Measurements from ENCODE around the gene TEDC1.
A peak's percentile ranks its signal among the peaks of the same experiment; 100 is the strongest.

TEDC1 gene

DNA sequence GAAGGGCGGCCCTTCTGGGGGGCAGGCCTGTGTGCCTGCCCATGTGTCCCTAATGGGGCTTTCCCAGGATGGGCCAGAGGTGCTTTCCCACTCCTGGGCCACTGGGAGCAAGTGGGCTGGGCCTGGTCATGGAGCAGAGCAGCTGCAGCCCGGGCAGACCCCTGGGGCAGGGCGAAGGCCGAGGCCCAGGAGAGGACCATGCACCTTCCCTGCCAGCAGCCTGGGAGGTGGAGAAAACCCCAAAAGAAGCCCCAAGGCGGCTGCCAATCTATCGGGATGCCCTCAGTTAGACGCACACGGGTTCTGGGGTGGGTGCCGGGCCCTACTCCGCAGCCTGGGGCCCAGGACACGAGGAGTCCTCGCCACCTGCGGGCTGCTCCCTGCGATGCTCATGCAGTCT is 32.5 kb upstream of the TEDC1 start:
- no peak for DNase-seq

DNA sequence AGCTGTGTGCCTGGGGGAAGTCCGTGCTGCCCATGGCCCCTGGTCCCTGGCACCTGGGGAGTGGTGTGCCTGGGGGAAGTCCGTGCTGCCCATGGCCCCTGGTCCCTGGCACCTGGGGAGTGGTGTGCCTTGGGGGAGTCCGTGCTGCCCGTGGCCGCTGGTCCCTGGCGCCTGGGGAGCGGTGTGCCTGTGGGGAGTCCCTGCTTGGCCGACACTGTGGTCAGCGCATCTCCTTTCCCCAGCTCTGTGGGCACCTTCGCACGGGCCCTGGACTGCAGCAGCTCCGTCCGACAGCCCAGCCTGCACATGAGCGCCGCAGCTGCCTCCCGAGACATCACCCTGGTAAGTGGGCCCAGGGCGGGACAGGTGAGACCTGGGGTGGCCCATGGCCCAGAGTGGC is 30.9 kb upstream of the TEDC1 start:
- no peak for DNase-seq

DNA sequence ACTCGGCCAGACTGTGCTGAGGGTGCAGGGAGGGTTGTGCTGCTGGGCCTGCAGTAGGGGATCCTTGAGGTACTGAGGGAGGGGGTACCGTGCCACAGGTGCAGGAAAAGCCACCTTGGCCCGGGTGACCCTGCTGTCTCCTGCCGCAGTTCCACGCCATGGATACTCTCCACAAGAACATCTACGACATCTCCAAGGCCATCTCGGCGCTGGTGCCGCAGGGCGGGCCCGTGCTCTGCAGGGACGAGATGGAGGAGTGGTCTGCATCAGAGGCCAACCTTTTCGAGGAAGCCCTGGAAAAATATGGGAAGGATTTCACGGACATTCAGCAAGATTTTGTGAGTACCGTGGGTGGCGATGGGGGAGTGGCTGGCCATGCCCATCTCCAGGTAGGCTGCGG is 30.4 kb upstream of the TEDC1 start:
- no peak for DNase-seq

DNA sequence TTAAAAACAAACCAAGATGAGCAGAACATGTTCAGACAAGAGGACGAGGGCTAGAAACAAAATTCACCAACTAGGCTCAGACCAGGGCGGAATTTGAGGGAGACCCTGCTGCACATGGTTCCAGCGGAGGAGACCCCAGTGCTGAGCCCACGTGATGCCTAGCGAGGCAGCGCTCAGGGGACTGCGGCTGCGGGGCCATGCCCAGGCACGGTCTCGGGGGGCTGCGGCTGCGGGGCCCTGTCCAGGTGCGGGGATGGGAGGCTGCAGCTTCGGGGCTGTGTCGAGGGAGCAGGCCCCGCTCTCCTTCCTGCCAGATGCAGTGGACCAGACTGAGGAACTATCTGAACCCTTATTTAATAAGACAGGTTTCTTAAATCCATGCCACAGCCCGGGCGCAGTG is 29.1 kb upstream of the TEDC1 start:
- DNase-seq = no peak

DNA sequence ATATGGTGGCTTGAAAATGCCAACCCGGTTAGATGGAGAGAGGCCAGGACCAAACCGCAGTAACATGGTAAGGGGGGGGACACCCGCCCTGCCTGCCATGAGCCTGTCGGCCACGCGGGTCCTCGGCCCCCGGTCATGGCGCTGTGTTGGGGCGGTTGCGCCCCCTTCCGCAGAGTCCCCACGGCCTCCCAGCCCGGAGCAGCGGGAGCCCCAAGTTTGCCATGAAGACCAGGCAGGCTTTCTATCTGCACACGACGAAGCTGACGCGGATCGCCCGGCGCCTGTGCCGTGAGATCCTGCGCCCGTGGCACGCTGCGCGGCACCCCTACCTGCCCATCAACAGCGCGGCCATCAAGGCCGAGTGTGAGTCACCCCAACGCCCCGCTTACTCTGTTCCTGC is 26.5 kb upstream of the TEDC1 start:
- DNase-seq = no peak

DNA sequence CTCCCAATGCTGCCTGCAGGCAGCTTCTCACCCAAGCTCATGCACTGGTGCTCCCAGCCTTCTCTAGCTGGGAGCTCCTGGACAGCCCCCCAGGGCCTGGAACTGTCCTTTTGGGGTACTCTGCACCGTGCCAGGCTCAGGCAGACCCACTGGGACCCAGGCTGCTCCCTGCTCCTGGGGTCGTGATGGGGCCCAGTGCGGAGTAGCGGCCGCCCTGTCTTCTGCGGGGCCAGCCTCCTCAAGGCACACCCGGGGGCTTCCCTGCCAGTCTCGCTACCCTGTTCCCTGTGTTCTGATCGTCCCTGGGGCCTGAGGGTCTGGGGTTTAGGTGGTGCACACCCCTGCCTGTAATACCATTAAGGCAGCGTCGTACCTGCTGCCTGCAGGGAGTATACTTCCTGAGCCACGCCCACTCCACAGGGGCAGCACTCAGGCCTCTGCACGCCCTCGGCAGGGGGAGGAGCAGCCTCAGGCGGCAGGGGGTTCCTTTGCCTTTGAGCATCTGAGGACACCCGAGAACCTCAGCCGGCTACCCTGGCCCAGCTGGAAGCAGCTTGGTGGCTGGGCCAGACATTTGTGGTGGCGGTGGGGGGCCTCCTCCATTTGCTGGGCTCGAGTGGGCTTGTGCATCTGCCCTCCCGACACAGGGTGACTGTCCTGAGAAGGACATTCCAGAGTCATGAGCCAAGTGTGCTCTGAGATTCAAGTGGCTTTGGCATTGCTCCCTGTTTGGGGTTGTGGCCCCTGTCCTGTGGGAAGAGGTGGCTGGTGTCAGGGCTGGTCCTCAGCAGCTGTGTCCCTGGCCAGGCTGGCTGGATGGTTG is 25.6 kb upstream of the TEDC1 start:
- DNase-seq = no peak

DNA sequence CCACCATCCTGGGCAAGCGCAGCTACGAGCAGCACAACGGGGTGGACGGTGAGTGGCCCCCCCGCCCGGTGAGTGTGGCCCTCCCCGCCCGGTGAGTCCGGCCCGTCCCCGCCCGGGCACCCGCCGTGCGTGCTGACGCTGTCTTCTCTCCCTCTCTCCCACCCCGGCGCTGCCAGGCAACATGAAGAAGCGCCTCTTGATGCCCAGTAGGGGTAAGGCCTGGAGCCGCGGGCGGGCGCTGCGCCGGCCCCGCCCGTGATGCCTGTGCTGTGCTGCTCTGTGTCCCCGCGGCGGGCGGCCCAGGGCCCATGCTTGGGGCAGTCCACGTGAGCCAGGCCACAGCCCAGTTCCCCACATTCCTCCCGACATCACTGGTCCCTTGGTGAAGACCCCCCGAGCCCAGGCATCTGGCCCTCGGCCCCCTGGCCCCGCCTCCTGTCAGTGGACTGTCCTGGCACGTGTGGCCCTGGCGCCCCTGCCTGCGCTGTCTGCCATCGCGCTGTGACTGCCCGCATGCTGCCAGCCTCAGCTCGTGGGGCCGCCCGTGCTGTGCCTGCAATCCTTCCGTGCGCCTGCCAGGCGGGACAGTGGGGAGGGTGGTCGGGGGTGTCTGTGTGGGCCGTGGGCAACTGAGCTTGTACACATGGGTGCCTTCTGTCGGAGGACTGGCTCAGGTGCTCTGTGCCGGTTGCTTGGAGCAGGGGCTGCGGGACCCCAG is 24.4 kb upstream of the TEDC1 start:
- no peak for DNase-seq

DNA sequence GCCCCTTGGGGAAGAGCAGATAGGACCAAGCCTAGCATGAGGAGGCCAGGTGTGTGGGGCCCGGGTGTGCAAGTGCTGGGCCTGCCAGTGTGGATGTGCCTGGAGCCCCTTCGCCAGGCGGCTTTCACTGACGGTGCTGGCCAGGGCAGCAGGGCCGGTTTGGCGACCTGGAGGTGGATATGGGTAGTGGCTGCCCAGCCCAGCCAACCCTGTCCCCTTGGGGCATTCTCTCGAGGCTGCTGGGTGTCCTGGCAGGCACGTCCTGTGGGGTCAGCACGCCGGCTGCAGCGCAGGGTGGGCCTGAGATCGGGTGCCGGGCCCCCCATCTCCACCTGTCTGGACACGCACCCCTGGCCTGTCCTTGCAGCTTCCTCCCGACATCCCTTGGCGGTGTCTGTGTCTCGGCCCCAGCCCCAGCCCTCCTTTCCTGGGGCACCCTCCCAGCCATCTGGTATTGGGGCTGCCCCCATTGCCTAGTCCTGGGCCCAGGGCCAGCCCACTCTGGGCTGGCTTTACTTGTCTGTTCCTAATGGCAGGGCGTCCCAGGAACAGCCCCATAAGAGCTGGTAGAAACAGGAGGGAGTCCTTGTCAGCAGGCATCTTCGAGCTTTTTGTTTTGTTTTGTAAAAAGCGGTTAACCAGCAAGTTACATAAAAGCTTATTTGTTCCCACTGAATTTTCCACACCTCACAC is 23.7 kb upstream of the TEDC1 start:
- DNase-seq = no peak

DNA sequence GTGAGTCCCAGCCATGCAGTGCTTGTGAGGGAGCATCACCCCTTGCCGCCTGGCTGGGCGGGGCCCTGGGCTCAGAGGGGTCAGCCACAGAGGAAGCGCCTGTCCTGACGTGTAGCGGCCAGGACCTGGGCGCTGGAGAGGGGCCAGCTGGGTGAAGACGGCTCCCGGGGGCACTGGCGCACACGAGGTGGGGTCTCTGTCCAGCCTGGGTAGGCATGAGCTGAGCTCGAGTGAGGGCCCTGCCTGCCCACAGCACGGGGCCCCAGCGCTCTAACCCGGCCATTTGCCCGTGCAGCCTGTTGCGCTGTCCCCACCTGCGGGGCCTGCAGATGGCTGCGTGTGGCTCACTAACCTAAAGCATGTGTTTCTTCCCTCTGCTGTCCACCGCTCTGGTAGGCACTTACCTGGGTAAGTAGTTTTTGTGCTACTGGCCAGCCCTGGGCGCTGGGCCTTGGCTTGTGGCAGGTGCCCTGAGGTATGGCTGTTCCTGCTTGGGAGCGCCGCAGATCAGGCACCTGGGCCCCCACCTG is 23.0 kb upstream of the TEDC1 start:
- DNase-seq = no peak

DNA sequence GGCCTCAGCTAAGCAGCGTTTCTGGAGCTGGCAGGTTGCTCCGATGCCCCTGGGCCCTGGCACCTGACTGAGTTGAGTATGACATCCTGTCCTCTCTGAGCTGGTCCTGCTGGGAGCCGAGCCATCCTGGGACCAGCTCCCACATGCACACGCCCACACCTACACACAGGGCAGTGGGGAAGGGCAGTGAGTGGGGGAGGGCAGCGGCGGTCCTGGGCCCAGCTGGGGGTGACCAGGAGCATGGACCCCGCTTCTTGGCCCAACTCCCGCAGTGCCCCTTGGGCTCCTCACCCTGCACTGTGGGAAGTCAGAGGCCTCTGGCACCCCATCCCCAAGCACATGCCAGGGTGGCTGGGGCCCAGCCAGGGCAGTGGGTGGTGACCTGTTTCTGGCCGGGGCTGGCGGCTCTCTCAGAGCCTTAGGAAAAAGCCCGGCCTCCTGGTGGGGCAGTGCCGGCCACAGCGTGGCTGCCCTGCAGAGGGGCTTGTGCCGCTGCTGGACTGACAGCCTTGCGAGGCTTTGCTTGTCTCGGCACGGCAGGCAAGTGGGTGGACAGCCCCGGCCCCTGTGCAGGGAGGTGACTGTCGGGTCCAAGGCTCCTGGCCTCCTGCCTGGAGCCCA is 22.3 kb upstream of the TEDC1 start:
- no peak for DNase-seq

DNA sequence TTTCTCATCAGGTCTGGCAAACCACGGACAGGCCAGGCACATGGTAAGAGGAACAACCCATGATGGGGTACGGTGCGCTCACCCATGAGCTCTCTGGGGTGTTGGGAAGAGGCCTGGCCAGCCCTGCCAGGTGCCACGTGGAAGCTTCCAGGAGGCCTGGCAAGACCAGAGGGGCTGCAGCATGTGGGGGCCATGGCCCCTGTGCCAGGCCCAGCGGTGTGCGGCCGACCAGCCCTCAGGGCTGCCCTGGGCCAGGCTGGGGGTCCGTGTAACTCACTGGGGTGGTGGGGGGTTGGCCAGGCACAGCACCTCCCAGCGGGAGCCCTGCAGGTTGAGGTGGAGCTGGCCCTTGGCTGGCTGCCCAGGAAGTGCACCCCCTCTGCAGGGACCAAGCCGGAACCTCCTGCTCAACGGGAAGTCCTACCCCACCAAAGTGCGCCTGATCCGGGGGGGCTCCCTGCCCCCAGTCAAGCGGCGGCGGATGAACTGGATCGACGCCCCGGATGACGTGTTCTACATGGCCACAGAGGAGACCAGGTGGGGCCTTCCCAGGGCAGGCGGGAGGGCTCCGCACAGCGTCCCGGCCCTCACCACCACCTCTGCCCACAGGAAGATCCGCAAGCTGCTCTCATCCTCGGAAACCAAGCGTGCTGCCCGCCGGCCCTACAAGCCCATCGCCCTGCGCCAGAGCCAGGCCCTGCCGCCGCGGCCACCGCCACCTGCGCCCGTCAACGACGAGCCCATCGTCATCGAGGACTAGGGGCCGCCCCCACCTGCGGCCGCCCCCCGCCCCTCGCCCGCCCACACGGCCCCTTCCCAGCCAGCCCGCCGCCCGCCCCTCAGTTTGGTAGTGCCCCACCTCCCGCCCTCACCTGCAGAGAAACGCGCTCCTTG is 21.3 kb upstream of the TEDC1 start:
- DNase-seq = no peak

DNA sequence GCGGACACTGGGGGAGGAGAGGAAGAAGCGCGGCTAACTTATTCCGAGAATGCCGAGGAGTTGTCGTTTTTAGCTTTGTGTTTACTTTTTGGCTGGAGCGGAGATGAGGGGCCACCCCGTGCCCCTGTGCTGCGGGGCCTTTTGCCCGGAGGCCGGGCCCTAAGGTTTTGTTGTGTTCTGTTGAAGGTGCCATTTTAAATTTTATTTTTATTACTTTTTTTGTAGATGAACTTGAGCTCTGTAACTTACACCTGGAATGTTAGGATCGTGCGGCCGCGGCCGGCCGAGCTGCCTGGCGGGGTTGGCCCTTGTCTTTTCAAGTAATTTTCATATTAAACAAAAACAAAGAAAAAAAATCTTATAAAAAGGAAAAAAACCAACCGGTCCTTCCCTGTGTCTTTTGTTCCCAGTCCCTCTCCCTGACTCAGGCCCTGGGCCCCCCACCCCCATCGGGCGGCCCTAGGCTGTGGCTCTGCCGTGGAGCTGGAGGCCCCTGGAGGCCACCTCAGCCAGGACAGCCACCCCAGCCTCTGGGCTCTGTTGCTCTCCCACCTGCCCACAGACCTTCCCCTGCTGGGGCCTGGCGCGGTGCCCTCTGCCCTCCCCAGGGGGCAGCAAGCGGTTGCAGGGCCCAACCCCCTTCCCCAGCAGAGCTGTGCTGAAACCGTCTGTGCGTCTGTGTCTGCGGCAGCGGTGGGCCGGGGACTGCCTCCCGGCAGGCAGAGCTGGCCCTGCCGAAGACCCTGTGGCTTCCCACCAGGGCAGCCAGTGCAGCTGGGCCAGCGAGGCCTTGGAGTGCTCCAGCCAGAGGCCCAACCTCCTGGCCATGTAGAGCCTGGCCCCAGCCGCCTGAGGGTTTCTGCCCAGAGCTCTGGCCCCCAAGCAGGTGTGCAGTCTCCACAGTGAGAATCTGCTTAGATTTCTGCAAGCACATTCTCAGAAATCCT is 20.4 kb upstream of the TEDC1 start:
- no peak for DNase-seq

DNA sequence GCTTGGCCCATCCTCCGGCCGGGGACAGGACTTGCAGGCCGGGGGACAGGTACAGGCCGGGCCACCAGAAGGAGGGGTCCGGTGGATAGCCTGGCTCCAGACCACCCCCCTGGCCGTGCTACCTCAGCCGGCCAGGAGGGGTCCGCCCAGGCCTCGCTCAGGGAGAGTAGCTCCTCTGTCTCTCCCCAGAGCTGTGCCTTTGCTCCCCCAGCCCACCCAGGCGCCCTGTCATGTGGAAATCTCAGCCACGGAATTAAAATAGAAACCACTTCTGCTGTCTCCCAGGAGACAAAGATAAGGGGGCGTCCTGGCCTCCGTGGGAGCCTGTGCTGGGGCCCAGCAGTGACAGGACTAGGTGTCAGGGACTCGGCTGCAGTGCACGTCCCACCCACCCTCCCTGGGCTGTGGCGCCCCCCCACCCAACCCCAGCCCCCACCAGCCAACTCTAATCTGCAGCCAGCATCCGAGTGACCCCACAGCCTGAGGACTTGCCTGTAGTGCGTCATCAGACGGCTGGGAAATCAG is 19.7 kb upstream of the TEDC1 start:
- DNase-seq = no peak

DNA sequence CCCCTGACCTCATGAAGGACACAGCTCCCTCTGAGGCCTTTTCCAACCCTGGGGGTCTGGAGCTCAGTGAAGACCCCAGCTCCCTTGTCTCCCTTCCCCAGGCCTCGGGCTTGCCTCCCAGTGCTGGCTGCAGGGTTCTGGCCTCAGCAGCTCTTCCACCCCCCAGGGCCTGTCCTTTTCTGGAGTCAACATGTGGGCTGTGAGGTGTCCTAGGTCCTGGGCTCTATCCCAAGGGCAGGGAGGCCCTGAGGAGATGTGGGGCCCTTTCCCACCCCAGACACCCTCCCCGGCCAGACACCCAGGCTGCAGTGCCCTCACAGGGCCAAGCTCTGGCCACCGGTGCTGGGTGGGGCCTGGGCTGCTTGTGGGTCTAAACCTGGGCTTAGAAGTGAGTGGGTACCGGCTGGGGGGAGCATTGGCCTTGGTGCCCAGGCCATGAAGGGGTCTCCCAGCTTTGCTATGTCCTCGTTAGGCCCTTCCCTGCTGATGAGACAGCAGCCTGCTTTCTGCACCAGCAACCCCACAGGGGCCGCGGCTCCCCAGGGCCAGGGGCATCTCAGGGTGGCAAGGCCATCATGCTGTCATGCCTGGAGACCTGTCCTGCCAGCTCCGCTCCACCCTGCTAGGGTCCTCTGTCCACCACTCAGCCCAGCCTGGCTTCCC is 19.1 kb upstream of the TEDC1 start:
- no peak for DNase-seq

DNA sequence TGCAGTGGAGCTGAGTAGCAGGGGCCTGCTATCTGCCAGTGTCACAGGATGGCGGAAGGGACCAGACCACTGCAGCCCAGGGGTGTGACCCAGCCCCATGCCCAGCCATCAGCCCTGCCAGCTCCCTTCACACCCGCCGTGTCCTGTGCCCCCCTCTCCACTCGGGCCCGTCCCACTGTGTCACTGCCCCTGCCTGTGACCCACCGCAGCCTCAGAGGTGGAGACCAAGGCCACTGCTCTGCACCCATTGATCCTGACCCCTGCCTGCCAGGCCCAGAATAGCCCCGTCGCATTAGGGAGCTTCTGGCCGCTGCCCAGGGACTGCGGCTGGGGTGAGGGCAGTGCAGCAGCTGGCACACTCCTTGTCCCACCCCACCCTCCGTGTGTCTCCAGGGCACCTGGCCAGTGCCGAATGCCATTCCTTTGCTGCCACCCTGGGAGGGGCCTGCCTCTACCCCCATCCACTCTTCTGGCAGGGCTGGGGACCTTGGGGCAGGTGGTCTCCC is 18.5 kb upstream of the TEDC1 start:
- no peak for DNase-seq

DNA sequence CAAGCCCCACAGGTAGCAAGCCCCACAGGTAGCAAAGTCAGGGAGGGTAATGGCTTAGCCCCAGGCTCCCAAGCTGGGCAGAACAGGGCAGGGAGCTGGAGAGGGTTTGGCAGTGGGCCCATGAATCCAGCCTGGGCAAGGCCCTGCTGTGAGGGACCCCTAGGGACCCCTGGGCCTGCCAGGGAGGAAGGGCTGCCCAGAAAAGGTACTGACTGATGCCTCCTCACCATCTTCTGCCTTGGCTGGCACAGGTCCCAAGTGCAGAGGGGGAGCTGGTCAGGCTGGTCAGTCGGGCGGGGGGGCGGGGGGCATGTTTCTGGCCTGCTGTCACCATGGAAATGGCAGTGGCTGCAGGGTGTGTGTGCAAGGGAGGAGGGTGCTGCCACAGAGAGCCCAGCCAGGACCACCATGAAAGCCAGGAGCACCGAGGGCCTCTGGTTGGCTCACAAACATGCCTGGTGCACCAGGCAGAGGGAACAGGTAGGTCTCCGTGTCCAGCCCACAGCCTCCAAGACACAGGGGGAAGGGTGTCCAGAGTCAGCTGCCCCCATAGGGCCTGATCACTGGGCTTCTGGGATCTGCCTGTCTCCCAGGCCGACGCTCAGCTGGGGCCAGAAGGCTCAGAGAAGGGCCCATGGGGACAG is 17.9 kb upstream of the TEDC1 start:
- DNase-seq = no peak

DNA sequence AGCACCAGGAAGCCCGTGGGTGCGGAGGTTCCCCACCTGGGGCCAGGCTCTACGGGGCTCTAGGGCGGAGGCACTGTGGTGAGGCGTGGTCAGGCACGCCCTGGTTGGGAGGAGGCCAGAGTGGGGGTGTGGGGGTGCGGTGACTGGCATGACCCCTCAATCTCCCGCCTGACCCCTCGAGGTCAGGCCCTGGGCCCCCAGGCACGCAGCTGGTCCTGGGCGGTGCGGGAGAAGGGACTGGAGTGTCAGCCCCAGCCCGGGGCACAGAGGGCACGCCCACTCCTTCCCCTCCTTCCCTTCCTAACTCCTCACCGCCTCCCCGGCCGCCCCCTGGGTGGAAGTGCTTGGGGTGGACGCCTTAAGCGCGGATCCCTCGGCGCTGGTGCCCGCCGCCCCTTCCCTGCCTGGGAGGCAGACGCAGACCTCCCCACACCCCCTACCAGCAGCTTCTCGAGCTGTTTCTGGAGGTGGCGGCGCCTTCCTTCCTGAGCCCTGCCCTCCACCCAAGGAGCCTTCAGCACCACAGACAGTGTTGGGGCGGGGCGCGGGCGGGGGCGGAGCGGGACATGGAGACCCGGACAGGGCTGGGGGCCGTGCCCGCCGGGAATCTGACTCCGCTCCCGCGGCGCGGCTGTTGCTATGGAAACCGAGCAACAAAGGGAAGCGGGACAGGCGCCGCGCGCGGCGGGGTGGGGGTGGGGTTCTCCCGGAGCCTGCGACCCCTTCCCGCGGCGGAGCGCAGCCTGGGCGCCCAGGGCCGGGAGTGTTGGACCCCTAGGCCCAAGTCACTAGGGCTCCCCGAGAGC is 17.2 kb upstream of the TEDC1 start:
- DNase-seq = peak; percentile 68

DNA sequence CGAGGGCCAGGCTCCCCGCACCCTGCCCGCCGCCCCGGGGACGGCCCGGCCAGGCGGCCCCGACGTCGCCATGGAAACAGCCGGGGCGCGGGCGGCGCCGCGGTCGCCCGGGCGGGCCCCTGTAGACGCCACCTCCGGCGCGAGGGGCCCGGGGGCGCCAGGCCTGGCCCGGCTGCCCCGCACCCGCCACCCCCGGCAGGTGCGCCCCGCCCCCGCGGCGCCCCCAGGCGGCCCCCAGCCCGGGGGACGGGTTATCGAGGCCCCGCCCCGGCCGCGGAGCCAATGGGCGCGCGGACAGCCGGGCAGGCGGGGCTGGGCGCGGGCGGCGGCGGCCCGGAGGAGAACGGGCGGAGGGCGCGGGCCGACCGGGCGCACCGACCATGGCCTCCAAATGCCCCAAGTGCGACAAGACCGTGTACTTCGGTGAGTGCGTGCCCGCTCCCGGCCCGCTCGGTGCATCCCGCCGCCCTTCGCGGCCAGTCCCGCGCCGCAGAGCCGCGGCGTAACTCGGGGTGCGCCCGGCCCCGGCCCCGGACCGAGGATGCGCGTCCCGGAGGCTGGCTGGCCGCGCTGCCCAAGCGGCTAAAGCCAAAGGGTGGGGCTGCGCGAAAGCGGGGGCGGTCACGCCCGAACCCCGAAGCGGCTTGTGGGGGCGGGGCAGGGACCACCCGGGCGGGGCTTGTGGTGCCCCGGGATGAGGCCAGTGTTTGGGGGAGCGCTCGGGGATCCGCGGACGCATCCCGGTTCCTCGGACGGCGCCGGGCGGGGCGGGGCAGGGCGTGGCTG is 16.4 kb upstream of the TEDC1 start, which contains the start of gene CRIP2:
Gene CRIP2, plus strand, starts transcription at position 339 of the 786 bp plus-strand sequence. Its CDS starts 42 bp downstream, at position 381.
- DNase-seq = peak; percentile 43

Measured in stimulated activated CD4-positive, alpha-beta T cell treated with anti-CD3 and anti-CD28 coated beads, Interleukin-4, amount 100 ng/mL, for 1 hour (primary cell).